K562 (cell line): ENCODE measurements around the gene AACS. TPM values are rescaled to one million over a fixed set of nuclear protein-coding genes. Genes with fewer than 3 reads are reported as not detected.

Source experiments
- ATAC-seq: fragments of 200-7000 bp; cut with Tn5 transposase; 3 replicates; pipeline ENCODE4 v1.9.1; 2020; ENCODE audit warnings: moderate library complexity
- BruUV-seq: library from RNA; stranded (reverse); fragments of 400-500 nt; replicated peaks from 2 replicates; lab custom pipeline; 2021; lab: Mats Ljungman, UMichigan
- CTCF ChIA-PET: fragments of 300-600 bp; formaldehyde crosslinking; extraction: SDS; loops from one replicate; lab custom pipeline; 2021; ENCODE audit warnings: low intra/inter-chr PET ratio; lab: Yijun Ruan, JAX
- POLR2A ChIA-PET: fragments of 300-600, 350-650 bp; sonication (Branson Sonifier 250); formaldehyde crosslinking; extraction: SDS; loops from one replicate; lab custom pipeline; 2021; ENCODE audit warnings: antibody characterized with exemption, inconsistent platforms; lab: Yijun Ruan, JAX
- DNase-seq, 4 experiments: peaks; one replicate each; pipeline versions ENCODE4 v3.0.0 to v3.0.0-alpha.2; 2011 to 2018; ENCODE audit warnings: low spot score in 3 of 4, mixed read lengths in 3 of 4; ENCODE audit errors: extremely low read depth in 1 of 4
- FAIRE-seq: peaks from 2 replicates; lab custom pipeline; 2011; peaks lifted over from hg19 to GRCh38; lab: Jason Lieb, UNC
- H2AFZ ChIP-seq: 2 replicates; pipeline ENCODE4 v1.6.0; 2011; ENCODE audit warnings: low read depth, low read length, control low read depth, inconsistent platforms
- H3K27ac ChIP-seq: fragments of 200-600 bp; 3 replicates; pipeline ENCODE4 v1.8.0; 2011; ENCODE audit warnings: low read depth, mild to moderate bottlenecking, control low read depth, inconsistent platforms, low read length, moderate library complexity, mixed read lengths; ENCODE audit errors: extremely low read depth
- H3K27me3 ChIP-seq, 2 experiments: fragments of 300-600 bp in 1 of 2; 2 replicates in 1 of 2; 3 replicates in 1 of 2; pipeline versions ENCODE4 v1.6.0 to v1.8.0; 2011; ENCODE audit warnings: inconsistent platforms in 2 of 2, low read length in 2 of 2, mild to moderate bottlenecking in 1 of 2, mixed read lengths in 1 of 2, moderate library complexity in 1 of 2; ENCODE audit not compliant: control insufficient read depth in 2 of 2, insufficient read depth in 2 of 2
- H3K36me3 ChIP-seq: fragments of 300-600 bp; 3 replicates; pipeline ENCODE4 v1.8.0; 2011; ENCODE audit warnings: mild to moderate bottlenecking, low read length, inconsistent platforms; ENCODE audit not compliant: control insufficient read depth, insufficient read depth
- H3K4me1 ChIP-seq, 2 experiments: fragments of 200-600 bp in 1 of 2; replicated peaks in 1 of 2; 2 replicates in 1 of 2; 3 replicates in 1 of 2; pipeline versions ENCODE4 v1.5.1 to v1.8.0; 2011; ENCODE audit warnings: inconsistent platforms in 2 of 2, low read length in 2 of 2, mild to moderate bottlenecking in 1 of 2, mixed read lengths in 1 of 2, moderate library complexity in 1 of 2; ENCODE audit not compliant: control insufficient read depth in 2 of 2, insufficient read depth in 2 of 2
- H3K4me2 ChIP-seq: 2 replicates; pipeline ENCODE4 v1.6.1; 2011; ENCODE audit warnings: low read length, control low read depth, inconsistent platforms, mixed read lengths; ENCODE audit not compliant: insufficient read depth
- H3K4me3 ChIP-seq: fragments of 200-600 bp; sonication (generic), shearing (Covaris generic); 2 replicates; pipeline ENCODE4 v1.5.1; 2016; ENCODE audit warnings: control low read depth, inconsistent platforms
- H3K79me2 ChIP-seq: fragments of 200-600 bp; 3 replicates; pipeline ENCODE4 v1.8.0; 2011; ENCODE audit warnings: low read length, inconsistent platforms; ENCODE audit not compliant: control insufficient read depth, insufficient read depth
- H3K9ac ChIP-seq, 2 experiments: 2 replicates each; pipeline versions ENCODE4 v1.6.0 to v1.6.1; 2011; ENCODE audit warnings: low read depth in 2 of 2, low read length in 2 of 2, control low read depth in 1 of 2, inconsistent platforms in 1 of 2, mild to moderate bottlenecking in 1 of 2, mixed read lengths in 1 of 2; ENCODE audit not compliant: insufficient read depth in 1 of 2
- H3K9me1 ChIP-seq: one replicate; pipeline ENCODE4 v1.6.0; 2011; ENCODE audit warnings: inconsistent platforms, mild to moderate bottlenecking, low read length, moderate library complexity; ENCODE audit not compliant: control insufficient read depth, insufficient read depth
- H3K9me3 ChIP-seq: replicated peaks from 2 replicates; pipeline ENCODE4 v1.5.1; 2011; ENCODE audit warnings: low read depth, low read length, inconsistent platforms; ENCODE audit not compliant: control insufficient read depth, insufficient read depth
- H4K20me1 ChIP-seq: replicated peaks from 2 replicates; pipeline ENCODE4 v1.6.1; 2011; ENCODE audit warnings: low read length, inconsistent platforms, mixed read lengths; ENCODE audit not compliant: control insufficient read depth, insufficient read depth
- TEAD2 ChIP-seq: fragments of 450-650 bp; IDR thresholded peaks from 2 replicates; pipeline ENCODE4 v1.6.1; 2016; ENCODE audit warnings: missing genetic modification characterization, control low read depth, missing compliant biosample characterization
- WGBS: fragments of 100-300 bp; shearing (Covaris generic); methylation state at CpG from one replicate; pipeline ENCODE4 v1.1.6; 2016; ENCODE audit warnings: low coverage, mixed read lengths; ENCODE audit not compliant: insufficient coverage; ENCODE audit errors: missing lambda C conversion rate; 5-methylcytosine and 5-hydroxymethylcytosine counted together
- in situ Hi-C: fragments of 300-500 bp; cut with MboI; formaldehyde crosslinking; loops from 4 replicates; pipeline ENCODE4 v1.15.0; 2018; ENCODE audit warnings: inconsistent platforms, mixed read lengths
- intact Hi-C: fragments of 100-400 bp; cut with micrococcal nuclease; formaldehyde crosslinking; loops from 2 replicates; pipeline ENCODE4 v1.14.2; 2022
- polyA plus RNA-seq, 8 experiments: library from polyadenylated mRNA; depleted of rRNA in 4 of 8; stranded (reverse) in 5 of 8; unstranded in 3 of 8; fragments of >200 nt; fragmentation: Nextera tagmentation in 2 of 8; fragmentation: Illumina TruSeq in 1 of 8; extraction: Ambion mirVana in 2 of 8; extraction: Trizol in 1 of 8; gene quantifications; 2 replicates each; pipeline versions ENCODE4 v1.2.1 to v1.2.3, GENCODE V29; 2011 to 2014; ENCODE audit warnings: inconsistent platforms in 1 of 8, missing spikeins in 1 of 8
- total RNA-seq, 7 experiments: library from RNA; depleted of rRNA in 6 of 7; stranded (reverse); fragments of >200 nt in 6 of 7; fragmentation: Illumina TruSeq in 2 of 7; extraction: Trizol in 2 of 7; gene quantifications; 2 replicates each; pipeline versions ENCODE4 v1.2.1 to v1.2.3, GENCODE V29; 2011 to 2021; ENCODE audit warnings: low replicate concordance in 1 of 7
- TF ChIP-seq, protein P1 (sequence below), 3 experiments: IDR thresholded peaks in 2 of 3; conservative IDR thresholded peaks in 1 of 3; 2 replicates each; pipeline ENCODE4 v1.5.1; 2011 to 2012; ENCODE audit warnings: low read length in 3 of 3, mild to moderate bottlenecking in 3 of 3, control low read depth in 2 of 3, improper control_type of control experiment in 1 of 3, inconsistent platforms in 1 of 3, low read depth in 1 of 3, mixed read lengths in 1 of 3, moderate library complexity in 1 of 3; ENCODE audit not compliant: insufficient read depth in 2 of 3

The AACS gene
- total and polyA plus RNA-seq, 9 of the 15 experiments (the other 6 are each of a cell fraction or from before 2014, with no cell fraction given) = 2.4 to 13.0 (median 6.0) TPM

DNA sequence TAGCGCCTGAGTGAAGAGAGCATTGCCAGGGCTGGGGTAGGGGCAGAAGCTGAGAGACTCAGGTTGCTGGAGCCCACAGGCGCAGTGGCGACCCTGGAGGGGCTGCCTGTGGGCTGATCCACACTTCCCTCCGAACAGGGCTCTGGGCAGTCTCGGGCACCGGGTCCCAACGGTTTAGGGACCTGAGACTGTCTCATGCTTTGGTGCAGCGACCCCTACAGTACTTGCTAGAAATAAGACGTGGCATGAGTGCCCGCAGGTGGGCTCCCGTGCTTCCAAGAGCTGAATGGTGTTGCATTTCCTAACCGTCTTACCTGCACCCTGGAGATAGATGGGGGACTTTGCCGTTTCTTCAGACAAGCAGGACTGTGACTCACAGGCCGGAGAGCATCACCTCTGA, 57.4 kb downstream of the AACS start:
- ChIA-PET CTCF (no interaction called here), POLR2A (no interaction called here)
- no TSS peak for BruUV-seq
- Histone ChIP-seq H3K27me3 (no peaks in the 10 kb centered on the region), H3K4me2 (no peak overlapping the region), H3K9me3 (no peaks in the 10 kb centered on the region), H3K36me3 (no peaks in the 10 kb centered on the region; the same call in 1 of the 3 replicates), H3K4me3 (no peak overlapping the region), H3K4me1 (peaks cover 0 to 8% of the 10 kb centered on the region in 2 experiments; a peak in 2 of 5 replicates), H3K9me1 (no peaks in the 10 kb centered on the region), H2AFZ (no peak overlapping the region), H4K20me1 (no peaks in the 10 kb centered on the region), H3K79me2 (no peaks in the 10 kb centered on the region), H3K9ac (no peak overlapping the region), H3K27ac (no peak overlapping the region)
- no peak for DNase-seq
- FAIRE-seq = no peak
- ATAC-seq = peak; percentile 44; the same call in 2 of the 3 replicates
- in situ Hi-C loops (no loop called here), intact Hi-C loops (no loop called here)
- TF ChIP-seq, protein P1, sequence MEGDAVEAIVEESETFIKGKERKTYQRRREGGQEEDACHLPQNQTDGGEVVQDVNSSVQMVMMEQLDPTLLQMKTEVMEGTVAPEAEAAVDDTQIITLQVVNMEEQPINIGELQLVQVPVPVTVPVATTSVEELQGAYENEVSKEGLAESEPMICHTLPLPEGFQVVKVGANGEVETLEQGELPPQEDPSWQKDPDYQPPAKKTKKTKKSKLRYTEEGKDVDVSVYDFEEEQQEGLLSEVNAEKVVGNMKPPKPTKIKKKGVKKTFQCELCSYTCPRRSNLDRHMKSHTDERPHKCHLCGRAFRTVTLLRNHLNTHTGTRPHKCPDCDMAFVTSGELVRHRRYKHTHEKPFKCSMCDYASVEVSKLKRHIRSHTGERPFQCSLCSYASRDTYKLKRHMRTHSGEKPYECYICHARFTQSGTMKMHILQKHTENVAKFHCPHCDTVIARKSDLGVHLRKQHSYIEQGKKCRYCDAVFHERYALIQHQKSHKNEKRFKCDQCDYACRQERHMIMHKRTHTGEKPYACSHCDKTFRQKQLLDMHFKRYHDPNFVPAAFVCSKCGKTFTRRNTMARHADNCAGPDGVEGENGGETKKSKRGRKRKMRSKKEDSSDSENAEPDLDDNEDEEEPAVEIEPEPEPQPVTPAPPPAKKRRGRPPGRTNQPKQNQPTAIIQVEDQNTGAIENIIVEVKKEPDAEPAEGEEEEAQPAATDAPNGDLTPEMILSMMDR (IDR thresholded peaks at IDR 0.05 in 2 of 3, conservative IDR thresholded peaks at IDR 0.05 in 1 of 3; ENCODE audit: insufficient read depth in 2 of 3, low read depth in 1 of 3, low read length in 3 of 3) = peak in 2 of 3 experiments; percentile 6 to 30; a peak in 1 of 6 replicates
- TF ChIP-seq TEAD2 (tag) = no peak
- WGBS = 52% methylated on average over 13 of the region's 14 CpGs
